IMR-90 (cell line): ENCODE data around the gene EPHA5. TPM values are rescaled to one million over a fixed set of nuclear protein-coding genes. Genes with fewer than 3 reads are reported as not detected.

ENCODE experiments used
- ATAC-seq: fragments of 200-7000 bp; cut with Tn5 transposase; 2 replicates; pipeline ENCODE4 v1.9.1; 2020; ENCODE audit warnings: low read depth, mild to moderate bottlenecking, moderate library complexity
- BruUV-seq: library from RNA; stranded (reverse); fragments of 400-500 nt; replicated peaks from 2 replicates; lab custom pipeline; 2021; lab: Mats Ljungman, UMichigan
- CTCF ChIA-PET: fragments of 300-600 bp; formaldehyde crosslinking; extraction: SDS; loops from one replicate; lab custom pipeline; 2021; ENCODE audit warnings: antibody characterized with exemption; lab: Yijun Ruan, JAX
- POLR2A ChIA-PET: fragments of 300-600 bp; sonication (Branson Sonifier 250); formaldehyde crosslinking; loops from one replicate; lab custom pipeline; 2022; ENCODE audit warnings: antibody characterized with exemption; ENCODE audit not compliant: unreplicated experiment; lab: Charles Lee
- DNase-seq: peaks from one replicate; pipeline ENCODE4 v3.0.0; 2013
- H2AFZ ChIP-seq: replicated peaks from 2 replicates; pipeline ENCODE3; 2013; ENCODE audit warnings: low read length, mild to moderate bottlenecking; ENCODE audit not compliant: poor library complexity
- H2AK5ac ChIP-seq: 2 replicates; pipeline ENCODE4 v1.6.1; 2013; ENCODE audit warnings: low read depth, low read length, inconsistent platforms
- H2AK9ac ChIP-seq: replicated peaks from 2 replicates; pipeline ENCODE3; 2013; ENCODE audit warnings: mild to moderate bottlenecking, low read depth, low read length, moderate library complexity; ENCODE audit not compliant: poor library complexity
- H2BK120ac ChIP-seq: 2 replicates; pipeline ENCODE4 v1.6.1; 2013; ENCODE audit warnings: low read depth, low read length, inconsistent platforms
- H2BK15ac ChIP-seq: 3 replicates; pipeline ENCODE4 v1.6.1; 2013; ENCODE audit warnings: low read depth, low read length, inconsistent platforms
- H2BK20ac ChIP-seq: 2 replicates; pipeline ENCODE4 v1.6.1; 2013; ENCODE audit warnings: low read depth, mild to moderate bottlenecking, inconsistent platforms, low read length, moderate library complexity
- H2BK5ac ChIP-seq: 2 replicates; pipeline ENCODE4 v1.6.1; 2013; ENCODE audit warnings: mild to moderate bottlenecking, low read depth, low read length, inconsistent platforms; ENCODE audit not compliant: poor library complexity, severe bottlenecking
- H3K14ac ChIP-seq: replicated peaks from 2 replicates; pipeline ENCODE4 v1.6.1; 2013; ENCODE audit warnings: low read depth, low read length, inconsistent platforms
- H3K18ac ChIP-seq: 2 replicates; pipeline ENCODE4 v1.6.1; 2013; ENCODE audit warnings: low read depth, low read length, control low read depth
- H3K23ac ChIP-seq: 2 replicates; pipeline ENCODE4 v1.6.1; 2013; ENCODE audit warnings: low read depth, low read length, inconsistent platforms
- H3K27ac ChIP-seq: 2 replicates; pipeline ENCODE4 v1.5.1; 2013; ENCODE audit warnings: mild to moderate bottlenecking, control low read depth, low read length; ENCODE audit not compliant: insufficient read depth
- H3K27me3 ChIP-seq: 2 replicates; pipeline ENCODE4 v1.6.1; 2013; ENCODE audit warnings: low read length; ENCODE audit not compliant: control insufficient read depth, insufficient read depth
- H3K36me3 ChIP-seq: 2 replicates; pipeline ENCODE4 v1.6.1; 2013; ENCODE audit warnings: low read length, mixed read lengths; ENCODE audit not compliant: control insufficient read depth, insufficient read depth
- H3K4ac ChIP-seq: 2 replicates; pipeline ENCODE4 v1.6.1; 2013; ENCODE audit warnings: low read depth, low read length, inconsistent platforms
- H3K4me1 ChIP-seq: 2 replicates; pipeline ENCODE4 v1.6.1; 2013; ENCODE audit warnings: low read length, mixed read lengths; ENCODE audit not compliant: control insufficient read depth, insufficient read depth
- H3K4me2 ChIP-seq: 2 replicates; pipeline ENCODE4 v1.6.1; 2013; ENCODE audit warnings: low read depth, mild to moderate bottlenecking, control low read depth, low read length, moderate library complexity
- H3K4me3 ChIP-seq: 2 replicates; pipeline ENCODE4 v1.5.1; 2013; ENCODE audit warnings: low read depth, mild to moderate bottlenecking, control low read depth, low read length, moderate library complexity; ENCODE audit not compliant: insufficient read depth
- H3K56ac ChIP-seq: 2 replicates; pipeline ENCODE4 v1.6.1; 2013; ENCODE audit warnings: low read length, inconsistent platforms; ENCODE audit not compliant: insufficient read depth; ENCODE audit errors: extremely low read depth
- H3K79me1 ChIP-seq, 2 experiments: 2 replicates each; pipeline ENCODE4 v1.6.1; 2013; ENCODE audit warnings: low read length in 2 of 2, inconsistent platforms in 1 of 2, low read depth in 1 of 2
- H3K9ac ChIP-seq: 2 replicates; pipeline ENCODE4 v1.6.1; 2013; ENCODE audit warnings: low read depth, low read length, control low read depth
- H3K9me1 ChIP-seq: 2 replicates; pipeline ENCODE4 v1.6.1; 2013; ENCODE audit warnings: low read length, inconsistent platforms; ENCODE audit not compliant: insufficient read depth
- H3K9me3 ChIP-seq: 2 replicates; pipeline ENCODE4 v1.6.1; 2013; ENCODE audit warnings: low read length; ENCODE audit not compliant: control insufficient read depth, insufficient read depth
- H4K20me1 ChIP-seq: 2 replicates; pipeline ENCODE4 v1.6.1; 2013; ENCODE audit warnings: low read length, inconsistent platforms; ENCODE audit not compliant: insufficient read depth
- H4K5ac ChIP-seq: 2 replicates; pipeline ENCODE4 v1.6.1; 2013; ENCODE audit warnings: mild to moderate bottlenecking, low read depth, low read length, control low read depth
- H4K8ac ChIP-seq, 2 experiments: 2 replicates each; pipeline ENCODE4 v1.6.1; 2013; ENCODE audit warnings: low read depth in 2 of 2, low read length in 2 of 2, control low read depth in 1 of 2, inconsistent platforms in 1 of 2
- H4K91ac ChIP-seq: 2 replicates; pipeline ENCODE4 v1.6.1; 2013; ENCODE audit warnings: low read depth, low read length, inconsistent platforms; ENCODE audit not compliant: insufficient read depth
- POLR2A ChIP-seq: IDR thresholded peaks from 2 replicates; pipeline ENCODE4 v1.6.1; 2012; ENCODE audit warnings: mild to moderate bottlenecking, low read depth, low read length
- WGBS, 2 experiments: methylation state at CpG; one replicate each; pipeline versions ENCODE4 v1.1.5 to v1.1.7; 2013; ENCODE audit warnings: missing lambda C conversion rate in 2 of 2; ENCODE audit not compliant: insufficient read length in 1 of 2; ENCODE audit errors: extremely low coverage in 2 of 2; 5-methylcytosine and 5-hydroxymethylcytosine counted together
- dilution Hi-C: fragments of 300-500 bp; cut with HindIII; formaldehyde crosslinking; loops from one replicate; pipeline ENCODE4 v1.14.3; 2018; ENCODE audit warnings: low sequenced_read_pairs; ENCODE audit not compliant: unreplicated experiment
- in situ Hi-C: fragments of 300-500 bp; cut with MboI; formaldehyde crosslinking; loops from 3 replicates; pipeline ENCODE4 v1.14.3; 2019; ENCODE audit warnings: low sequenced_read_pairs, inconsistent platforms, mixed read lengths
- intact Hi-C: fragments of 100-400 bp; cut with micrococcal nuclease; formaldehyde crosslinking; loops from 2 replicates; pipeline ENCODE4 v1.10.0; 2022
- polyA plus RNA-seq, 3 experiments: library from polyadenylated mRNA; depleted of rRNA; stranded (reverse); fragments of >200 nt; gene quantifications; 2 replicates each; pipeline ENCODE4 v1.2.3, GENCODE V29; 2012; ENCODE audit warnings: low replicate concordance in 1 of 3
- total RNA-seq: library from RNA; depleted of rRNA; stranded (reverse); fragments of >200 nt; gene quantifications from 2 replicates; pipeline ENCODE4 v1.2.3, GENCODE V29; 2012

Gene EPHA5
- total and polyA plus RNA-seq, 2 of the 4 experiments (the other 2 are of a cell fraction): 0.07 to 0.18 TPM

GRCh38 chr4:65654976-65655375 is 15.3 kb downstream of the EPHA5 start:
- H4K8ac ChIP-seq: no peak overlapping the region
- ATAC-seq (no peak), DNase-seq (no peak)
- H2BK120ac ChIP-seq: no peak overlapping the region
- no peak overlapping the region for H2AK9ac ChIP-seq
- CTCF ChIA-PET: no interaction called here
- no peak overlapping the region for H3K27ac ChIP-seq
- no CpG with 5 or more reads among the region's 1 CpG for WGBS, 2 experiments
- H2BK20ac ChIP-seq: no peak overlapping the region
- H3K9me1 ChIP-seq: no peaks in the 10 kb centered on the region
- no peak overlapping the region for H4K5ac ChIP-seq
- POLR2A ChIA-PET: no interaction called here
- no peaks in the 10 kb centered on the region for H3K9me3 ChIP-seq
- no peaks in the 10 kb centered on the region for H4K20me1 ChIP-seq
- H2BK5ac ChIP-seq: no peak overlapping the region
- intact Hi-C loops: no loop called here
- H3K27me3 ChIP-seq: no peaks in the 10 kb centered on the region
- BruUV-seq: no TSS peak
- no peak overlapping the region for H3K56ac ChIP-seq
- no peaks in the 10 kb centered on the region for H3K36me3 ChIP-seq
- no peak overlapping the region for H3K4me2 ChIP-seq
- H3K4me3 ChIP-seq: no peak overlapping the region
- no peak overlapping the region for H3K9ac ChIP-seq
- H3K18ac ChIP-seq: no peak overlapping the region
- dilution Hi-C loops: no loop called here
- H3K14ac ChIP-seq: no peak overlapping the region
- H3K79me1 ChIP-seq: no peaks in the 10 kb centered on the region
- no peak overlapping the region for H2BK15ac ChIP-seq
- no peak overlapping the region for H4K91ac ChIP-seq
- H3K4me1 ChIP-seq: no peaks in the 10 kb centered on the region
- no peak for TF ChIP-seq POLR2A
- no peak overlapping the region for H2AK5ac ChIP-seq
- no peak overlapping the region for H3K23ac ChIP-seq
- in situ Hi-C loops: no loop called here
- no peak overlapping the region for H2AFZ ChIP-seq
- H3K4ac ChIP-seq: no peak overlapping the region
